WTC11 (cell line): Measurements from ENCODE around the gene RELT. TPM values are rescaled to one million over a fixed set of nuclear protein-coding genes. Genes with fewer than 3 reads are reported as not detected.

Experiments
- ATAC-seq: fragments of 200-7000 bp; cut with Tn5 transposase; 2 replicates; pipeline ENCODE4 v1.10.0; 2021; ENCODE audit warnings: mild to moderate bottlenecking, moderate library complexity
- CTCF ChIA-PET: fragments of 300-600 bp; sonication (Branson Sonifier 250); formaldehyde crosslinking; loops from one replicate; lab custom pipeline; 2021; ENCODE audit warnings: antibody characterized with exemption; lab: Charles Lee
- POLR2A ChIA-PET: fragments of 350-600 bp; sonication (Branson Sonifier 250); formaldehyde crosslinking; loops from one replicate; lab custom pipeline; 2021; ENCODE audit warnings: antibody characterized with exemption; lab: Charles Lee
- DNase-seq: peaks from one replicate; pipeline ENCODE4 v3.0.0; 2021; ENCODE audit warnings: low spot score
- H3K27ac Mint-ChIP-seq: 2 replicates; pipeline ENCODE4 v1.8.0; 2021; ENCODE audit warnings: mixed read lengths
- H3K27me3 Mint-ChIP-seq: 2 replicates; pipeline ENCODE4 v1.8.0; 2021; ENCODE audit warnings: low read depth, mild to moderate bottlenecking, moderate library complexity, mixed read lengths
- H3K36me3 Mint-ChIP-seq: 2 replicates; pipeline ENCODE4 v1.8.0; 2021; ENCODE audit warnings: mixed read lengths
- H3K4me1 Mint-ChIP-seq: 2 replicates; pipeline ENCODE4 v1.8.0; 2022; ENCODE audit warnings: mixed read lengths
- H3K4me3 Mint-ChIP-seq: 2 replicates; pipeline ENCODE4 v1.8.0; 2021; ENCODE audit warnings: mild to moderate bottlenecking, moderate library complexity, mixed read lengths
- H3K9me3 Mint-ChIP-seq: 2 replicates; pipeline ENCODE4 v1.8.0; 2021; ENCODE audit warnings: mixed read lengths
- ATF2 ChIP-seq: sonication (generic); formaldehyde crosslinking; IDR thresholded peaks from 2 replicates; pipeline ENCODE4 v1.8.1; 2022; ENCODE audit warnings: low read depth, missing genetic modification reagents, borderline replicate concordance
- E2F4 ChIP-seq: sonication (generic); formaldehyde crosslinking; IDR thresholded peaks from 2 replicates; pipeline ENCODE4 v1.8.1; 2022; ENCODE audit warnings: low read depth, mild to moderate bottlenecking, moderate library complexity, missing genetic modification reagents, borderline replicate concordance
- ELF4 ChIP-seq: sonication (generic); formaldehyde crosslinking; IDR thresholded peaks from 2 replicates; pipeline ENCODE4 v1.8.1; 2022; ENCODE audit warnings: low read depth, mild to moderate bottlenecking, moderate library complexity, missing genetic modification reagents
- EMX1 ChIP-seq: fragments of 250-450 bp; sonication (Bioruptor Pico); IDR thresholded peaks from 2 replicates; pipeline ENCODE4 v1.8.0; 2021; ENCODE audit warnings: mild to moderate bottlenecking
- ETV6 ChIP-seq: sonication (generic); formaldehyde crosslinking; IDR thresholded peaks from 2 replicates; pipeline ENCODE4 v1.8.1; 2022; ENCODE audit warnings: mild to moderate bottlenecking, missing genetic modification reagents
- GTF2I ChIP-seq: fragments of 250-450 bp; sonication (Bioruptor Pico); conservative IDR thresholded peaks from 2 replicates; pipeline ENCODE4 v1.4.0; 2021; ENCODE audit warnings: mild to moderate bottlenecking
- JUN ChIP-seq: sonication (generic); formaldehyde crosslinking; IDR thresholded peaks from 2 replicates; pipeline ENCODE4 v1.8.0; 2023; ENCODE audit warnings: mild to moderate bottlenecking, missing genetic modification reagents
- MXD4 ChIP-seq: fragments of 250-450 bp; sonication (Bioruptor Pico); IDR thresholded peaks from 2 replicates; pipeline ENCODE4 v1.8.0; 2021; ENCODE audit warnings: mild to moderate bottlenecking, moderate library complexity, borderline replicate concordance
- NR2C2 ChIP-seq: sonication (generic); formaldehyde crosslinking; IDR thresholded peaks from 2 replicates; pipeline ENCODE4 v1.8.0; 2022; ENCODE audit warnings: mild to moderate bottlenecking, missing genetic modification reagents
- OVOL2 ChIP-seq: fragments of 250-450 bp; sonication (Bioruptor Pico); IDR thresholded peaks from 2 replicates; pipeline ENCODE4 v1.9.0; 2021; ENCODE audit warnings: mild to moderate bottlenecking, borderline replicate concordance
- PRDM15 ChIP-seq: sonication (generic); formaldehyde crosslinking; IDR thresholded peaks from 2 replicates; pipeline ENCODE4 v1.8.0; 2022; ENCODE audit warnings: missing genetic modification reagents
- SOX15 ChIP-seq: fragments of 250-450 bp; sonication (Bioruptor Pico); IDR thresholded peaks from 2 replicates; pipeline ENCODE4 v1.9.0; 2021; ENCODE audit warnings: mild to moderate bottlenecking
- TCF7 ChIP-seq: sonication (generic); formaldehyde crosslinking; IDR thresholded peaks from 2 replicates; pipeline ENCODE4 v1.8.0; 2022; ENCODE audit warnings: mild to moderate bottlenecking, low read depth, missing genetic modification reagents, moderate library complexity
- TEAD4 ChIP-seq: sonication (generic); formaldehyde crosslinking; IDR thresholded peaks from 2 replicates; pipeline ENCODE4 v1.8.0; 2022; ENCODE audit warnings: mild to moderate bottlenecking, missing genetic modification reagents
- TP53 ChIP-seq: sonication (generic); formaldehyde crosslinking; IDR thresholded peaks from 2 replicates; pipeline ENCODE4 v1.8.1; 2023; ENCODE audit warnings: mild to moderate bottlenecking, missing genetic modification reagents
- ZNF121 ChIP-seq: sonication (generic); formaldehyde crosslinking; IDR thresholded peaks from 2 replicates; pipeline ENCODE4 v1.8.0; 2023; ENCODE audit warnings: missing genetic modification reagents
- ZNF281 ChIP-seq: sonication (generic); formaldehyde crosslinking; IDR thresholded peaks from 2 replicates; pipeline ENCODE4 v1.8.0; 2023; ENCODE audit warnings: mild to moderate bottlenecking, missing genetic modification reagents
- ZNF416 ChIP-seq: fragments of 250-450 bp; sonication (Bioruptor Pico); IDR thresholded peaks from 2 replicates; pipeline ENCODE4 v1.9.0; 2021; ENCODE audit warnings: mild to moderate bottlenecking, inconsistent platforms
- ZNF671 ChIP-seq: fragments of 250-450 bp; sonication (Bioruptor Pico); IDR thresholded peaks from 2 replicates; pipeline ENCODE4 v1.8.0; 2021; ENCODE audit warnings: mild to moderate bottlenecking
- total RNA-seq: library from RNA; stranded (reverse); gene quantifications from 3 replicates; pipeline ENCODE4 v1.2.3, GENCODE V29; 2021
- TF ChIP-seq, protein P1 (sequence below): sonication (generic); formaldehyde crosslinking; IDR thresholded peaks from 2 replicates; pipeline ENCODE4 v1.8.1; 2022; ENCODE audit warnings: mild to moderate bottlenecking, missing genetic modification reagents, moderate library complexity, borderline replicate concordance
- TF ChIP-seq, protein P2 (sequence below): sonication (generic); formaldehyde crosslinking; conservative IDR thresholded peaks from 2 replicates; pipeline ENCODE4 v1.8.1; 2022; ENCODE audit warnings: mild to moderate bottlenecking, missing genetic modification reagents

Gene RELT
- total RNA-seq, 1 experiment from 2014 or later, result 6.7 TPM

- no peak for TF ChIP-seq ETV6 (CRISPR knock-in tag)
- TF ChIP-seq E2F4 (CRISPR knock-in tag), result no peak
These were observed 29.9 kb downstream of the RELT start (continued) for GRCh38 chr11:73406131-73406530.

DNA sequence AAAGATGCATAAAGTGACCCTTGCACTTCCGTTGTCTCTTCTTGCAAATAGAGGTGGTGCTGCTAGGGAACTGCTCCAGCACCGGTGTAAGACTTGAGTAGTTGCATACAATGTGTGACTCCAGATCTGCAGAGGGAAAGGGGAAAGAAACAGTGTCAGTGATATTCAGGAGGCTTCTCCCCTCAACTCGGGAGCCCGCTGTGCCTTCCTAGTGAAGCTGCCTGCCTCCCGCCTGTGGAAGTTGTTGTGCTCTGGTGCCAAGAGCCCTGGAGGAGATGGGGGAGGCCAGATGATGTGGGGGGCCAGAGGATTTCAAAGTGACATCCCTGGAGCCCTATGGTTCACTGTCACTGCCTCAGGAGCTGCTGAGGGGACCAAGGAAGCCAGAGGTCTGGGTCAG lies 30.4 kb downstream of the RELT start:
- ChIA-PET CTCF (interaction anchor here (0.6 to 3.4 kb wide), 9 partner anchors 13 to 255 kb away, joined by 3 to 21 read pairs (median 4); partner anchors contain the start of gene RELT), POLR2A (no interaction called here)
- TF ChIP-seq ZNF671 (CRISPR knock-in tag) (no peak), TCF7 (CRISPR knock-in tag) (no peak), ATF2 (no peak), ZNF416 (CRISPR knock-in tag) (no peak), JUN (CRISPR knock-in tag) (no peak), ZNF121 (CRISPR knock-in tag) (no peak)
- DNase-seq (no peak), ATAC-seq (no peak)
- Mint-ChIP-seq H3K4me3 (no peak overlapping the region), H3K27ac (no peak overlapping the region), H3K27me3 (no peaks in the 10 kb centered on the region), H3K36me3 (peaks cover 15% of the 10 kb centered on the region), H3K4me1 (peaks cover 6% of the 10 kb centered on the region), H3K9me3 (no peaks in the 10 kb centered on the region)

- no peak overlapping the region for H3K27ac Mint-ChIP-seq
- ATAC-seq, result no peak
- no peaks in the 10 kb centered on the region for H3K4me1 Mint-ChIP-seq
- TF ChIP-seq, protein P1, sequence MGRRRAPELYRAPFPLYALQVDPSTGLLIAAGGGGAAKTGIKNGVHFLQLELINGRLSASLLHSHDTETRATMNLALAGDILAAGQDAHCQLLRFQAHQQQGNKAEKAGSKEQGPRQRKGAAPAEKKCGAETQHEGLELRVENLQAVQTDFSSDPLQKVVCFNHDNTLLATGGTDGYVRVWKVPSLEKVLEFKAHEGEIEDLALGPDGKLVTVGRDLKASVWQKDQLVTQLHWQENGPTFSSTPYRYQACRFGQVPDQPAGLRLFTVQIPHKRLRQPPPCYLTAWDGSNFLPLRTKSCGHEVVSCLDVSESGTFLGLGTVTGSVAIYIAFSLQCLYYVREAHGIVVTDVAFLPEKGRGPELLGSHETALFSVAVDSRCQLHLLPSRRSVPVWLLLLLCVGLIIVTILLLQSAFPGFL (CRISPR knock-in tag), result no peak
- TF ChIP-seq ZNF671 (CRISPR knock-in tag) (no peak), EMX1 (CRISPR knock-in tag) (no peak), ETV6 (CRISPR knock-in tag) (no peak), SOX15 (CRISPR knock-in tag) (no peak), ZNF281 (CRISPR knock-in tag) (no peak), NR2C2 (CRISPR knock-in tag) (no peak), TP53 (no peak), ELF4 (no peak), TEAD4 (no peak), PRDM15 (CRISPR knock-in tag) (no peak), MXD4 (no peak), GTF2I (CRISPR knock-in tag) (no peak), OVOL2 (no peak)
- TF ChIP-seq, protein P2, sequence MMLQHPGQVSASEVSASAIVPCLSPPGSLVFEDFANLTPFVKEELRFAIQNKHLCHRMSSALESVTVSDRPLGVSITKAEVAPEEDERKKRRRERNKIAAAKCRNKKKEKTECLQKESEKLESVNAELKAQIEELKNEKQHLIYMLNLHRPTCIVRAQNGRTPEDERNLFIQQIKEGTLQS, result no peak
- CTCF ChIA-PET, result no interaction called here
- DNase-seq, result no peak
- H3K36me3 Mint-ChIP-seq, result peaks cover 15% of the 10 kb centered on the region
- no peak overlapping the region for H3K4me3 Mint-ChIP-seq
- H3K9me3 Mint-ChIP-seq, result no peaks in the 10 kb centered on the region
- POLR2A ChIA-PET, result no interaction called here
- no peaks in the 10 kb centered on the region for H3K27me3 Mint-ChIP-seq
These were observed 33.2 kb downstream of the RELT start for GRCh38 chr11:73409431-73409830.
